Right cardiac atrium (tissue), 5 donors: ENCODE results near the gene PGAM2. TPM values are rescaled to one million over a fixed set of nuclear protein-coding genes. Genes with fewer than 3 reads are reported as not detected.
A peak's percentile ranks its signal among the peaks of the same experiment; 100 is the strongest.
"Not testable (repeated sequence)": the region's sequence is repeated elsewhere in the genome, so short reads cannot be mapped to it uniquely, and the experiment has no call there.

Source experiments
- ATAC-seq, 2 donors: fragments of 200-7000 bp; cut with Tn5 transposase; one replicate each; pipeline versions ENCODE4 v1.8.0 to v1.9.1; 2020; ENCODE audit warnings: moderate library complexity in 2 of 2, mild to moderate bottlenecking in 1 of 2
- DNase-seq, 3 donors: peaks; one replicate each; pipeline ENCODE4 v3.0.0-alpha.2; 2020
- H3K27ac ChIP-seq: one replicate; pipeline ENCODE4 v1.5.1; 2013; ENCODE audit warnings: mild to moderate bottlenecking, low read length, control low read depth, moderate library complexity
- H3K27me3 ChIP-seq: one replicate; pipeline ENCODE4 v1.6.1; 2013; ENCODE audit not compliant: control insufficient read depth, insufficient read depth
- H3K4me1 ChIP-seq: one replicate; pipeline ENCODE4 v1.6.1; 2013; ENCODE audit warnings: low read length; ENCODE audit not compliant: control insufficient read depth, insufficient read depth
- H3K4me3 ChIP-seq: one replicate; pipeline ENCODE4 v1.5.1; 2013; ENCODE audit warnings: low read length, control low read depth
- H3K9me3 ChIP-seq: one replicate; pipeline ENCODE4 v1.6.1; 2013; ENCODE audit warnings: low read length; ENCODE audit not compliant: control insufficient read depth
- WGBS: extraction: QIAGEN DNeasy Blood & Tissue Kit; methylation state at CpG from one replicate; pipeline ENCODE4 v1.1.7; 2013; 5-methylcytosine and 5-hydroxymethylcytosine counted together
- intact Hi-C, 4 donors: fragments of 100-400 bp; cut with DNase I; formaldehyde crosslinking; loops; one replicate each; pipeline versions ENCODE4 v1.11.0 to v1.14.0; 2022 to 2023
- polyA plus RNA-seq: library from polyadenylated mRNA; stranded (reverse); fragments of 200-250 nt; gene quantifications from one replicate; pipeline ENCODE4 v1.2.3, GENCODE V29; 2013
- total RNA-seq, 4 donors: library from RNA; stranded (reverse); fragmentation: NEBNext Ultra II Directional; extraction: Animal tissue kit (Norgen Biotek cat#: 25700); gene quantifications; one replicate each; pipeline ENCODE4 v1.2.1, GENCODE V29; 2021
- donor health status: healthy with polysubstance abuse.
- donor health status: DM: no; HTN: yes; CAD: no.
- donor health status: DM: no; HTN: no; CAD: no.
- donor health status: DM: no; HTN: yes; CAD: no; lungs with severe emphysema.
- donor health status: DM: yes; HTN: yes; CAD: no.

PGAM2 gene
- total and polyA plus RNA-seq, 5 donors: 946 to 2,530 (median 1,101) TPM

GRCh38 chr7:44032031-44032430, 33.3 kb downstream of the PGAM2 start:
- DNase-seq, H3K4me3 ChIP-seq, intact Hi-C loops, H3K4me1 ChIP-seq, H3K9me3 ChIP-seq, H3K27ac ChIP-seq, H3K27me3 ChIP-seq, ATAC-seq: not testable (repeated sequence)
- 84% methylated on average over 6 of the region's 6 CpGs for whole genome bisulfite sequencing

GRCh38 chr7:44031319-44031718, 34.0 kb downstream of the PGAM2 start:
- ATAC-seq, DNase-seq, H3K27me3 ChIP-seq, H3K9me3 ChIP-seq, H3K4me3 ChIP-seq, intact Hi-C loops, H3K4me1 ChIP-seq, H3K27ac ChIP-seq: not testable (repeated sequence)
- 90% methylated on average over 12 of the region's 13 CpGs for WGBS

DNA sequence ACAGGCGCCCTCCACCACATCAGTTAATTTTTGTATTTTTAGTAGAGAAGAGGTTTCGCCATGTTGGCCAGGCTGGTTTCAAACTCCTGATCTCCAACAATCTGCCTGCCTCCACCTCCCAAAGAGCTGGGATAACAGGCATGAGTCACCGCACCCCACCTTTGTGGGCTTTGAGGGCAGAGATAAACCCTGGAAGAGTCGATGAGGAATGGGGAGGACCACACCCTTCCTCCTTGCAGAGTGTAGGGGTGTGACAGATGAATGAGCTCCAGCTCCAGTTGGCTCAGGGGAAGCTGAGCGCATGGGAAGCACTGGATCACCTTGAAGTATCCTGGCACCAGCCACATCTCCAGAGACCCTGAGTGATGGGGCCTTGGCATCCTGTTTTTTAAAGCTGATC, 35.3 kb downstream of the PGAM2 start:
- intact Hi-C loops, H3K27me3 ChIP-seq, H3K27ac ChIP-seq, H3K9me3 ChIP-seq, H3K4me3 ChIP-seq, DNase-seq, H3K4me1 ChIP-seq: not testable (repeated sequence)
- peak in 1 of 2 donors; percentile 52 for ATAC-seq
- 73% methylated on average over 4 of the region's 5 CpGs for WGBS

GRCh38 chr7:44029433-44029832, 35.9 kb downstream of the PGAM2 start:
- peak; percentile 30 to 37 for ATAC-seq
- intact Hi-C loops: not testable (repeated sequence)
- WGBS: 84% methylated on average over 5 of the region's 11 CpGs

DNA sequence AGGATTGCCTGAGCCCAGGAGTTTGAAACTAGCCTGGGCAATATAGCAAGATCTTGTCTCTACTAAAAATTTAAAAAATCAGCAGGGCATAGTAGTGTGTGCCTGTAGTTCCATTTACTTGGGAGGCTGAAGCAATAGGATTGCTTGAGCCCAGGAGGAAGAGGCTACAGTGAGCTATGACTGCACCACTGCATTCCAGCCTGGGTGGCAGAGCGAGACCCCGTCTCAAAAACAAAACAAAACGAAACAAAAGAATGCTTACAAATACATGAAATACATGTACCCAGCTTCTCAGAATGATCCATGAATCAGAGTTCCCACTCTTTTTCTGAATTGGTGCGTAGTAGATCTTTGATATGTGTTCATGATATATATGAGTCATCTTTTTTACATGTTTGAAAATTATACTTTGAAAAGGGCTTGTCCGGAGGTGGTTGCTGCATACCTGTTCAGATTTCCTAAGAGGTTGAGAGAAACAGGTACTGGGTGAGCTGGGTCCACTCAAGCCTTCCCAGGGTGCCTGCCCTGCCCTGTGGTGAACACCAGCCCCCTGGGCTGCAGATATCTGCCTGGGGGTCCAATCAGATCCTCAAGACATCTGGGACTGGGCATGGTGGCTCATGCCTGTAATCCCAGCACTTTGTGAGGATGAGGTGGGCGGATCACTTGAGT, 42.4 kb downstream of the PGAM2 start:
- not testable (repeated sequence) for ATAC-seq

More at GRCh38 chr7:44029433-44029832, 35.9 kb downstream of the PGAM2 start:
- not testable (repeated sequence) for H3K27me3 ChIP-seq, H3K9me3 ChIP-seq, H3K27ac ChIP-seq, H3K4me3 ChIP-seq, H3K4me1 ChIP-seq, DNase-seq

GRCh38 chr7:44022069-44022468, 43.3 kb downstream of the PGAM2 start:
- DNase-seq, H3K27ac ChIP-seq, H3K4me3 ChIP-seq, ATAC-seq, H3K27me3 ChIP-seq, H3K4me1 ChIP-seq, intact Hi-C loops, H3K9me3 ChIP-seq: not testable (repeated sequence)
- 91% methylated on average over 6 of the region's 7 CpGs for WGBS

More for the DNA sequence above, 42.4 kb downstream of the PGAM2 start:
- DNase-seq, intact Hi-C loops, H3K27ac ChIP-seq, H3K9me3 ChIP-seq, H3K27me3 ChIP-seq, H3K4me3 ChIP-seq, H3K4me1 ChIP-seq: not testable (repeated sequence)
- 81% methylated on average over 6 of the region's 6 CpGs for WGBS

- H3K9me3 ChIP-seq, H3K27me3 ChIP-seq, intact Hi-C loops, ATAC-seq, H3K4me3 ChIP-seq, H3K27ac ChIP-seq, H3K4me1 ChIP-seq: not testable (repeated sequence)
- peak in 1 of 3 donors; percentile 46 for DNase-seq
- WGBS: 85% methylated on average over 6 of the region's 6 CpGs
These were observed 45.5 kb downstream of the PGAM2 start for GRCh38 chr7:44019825-44020224.

DNA sequence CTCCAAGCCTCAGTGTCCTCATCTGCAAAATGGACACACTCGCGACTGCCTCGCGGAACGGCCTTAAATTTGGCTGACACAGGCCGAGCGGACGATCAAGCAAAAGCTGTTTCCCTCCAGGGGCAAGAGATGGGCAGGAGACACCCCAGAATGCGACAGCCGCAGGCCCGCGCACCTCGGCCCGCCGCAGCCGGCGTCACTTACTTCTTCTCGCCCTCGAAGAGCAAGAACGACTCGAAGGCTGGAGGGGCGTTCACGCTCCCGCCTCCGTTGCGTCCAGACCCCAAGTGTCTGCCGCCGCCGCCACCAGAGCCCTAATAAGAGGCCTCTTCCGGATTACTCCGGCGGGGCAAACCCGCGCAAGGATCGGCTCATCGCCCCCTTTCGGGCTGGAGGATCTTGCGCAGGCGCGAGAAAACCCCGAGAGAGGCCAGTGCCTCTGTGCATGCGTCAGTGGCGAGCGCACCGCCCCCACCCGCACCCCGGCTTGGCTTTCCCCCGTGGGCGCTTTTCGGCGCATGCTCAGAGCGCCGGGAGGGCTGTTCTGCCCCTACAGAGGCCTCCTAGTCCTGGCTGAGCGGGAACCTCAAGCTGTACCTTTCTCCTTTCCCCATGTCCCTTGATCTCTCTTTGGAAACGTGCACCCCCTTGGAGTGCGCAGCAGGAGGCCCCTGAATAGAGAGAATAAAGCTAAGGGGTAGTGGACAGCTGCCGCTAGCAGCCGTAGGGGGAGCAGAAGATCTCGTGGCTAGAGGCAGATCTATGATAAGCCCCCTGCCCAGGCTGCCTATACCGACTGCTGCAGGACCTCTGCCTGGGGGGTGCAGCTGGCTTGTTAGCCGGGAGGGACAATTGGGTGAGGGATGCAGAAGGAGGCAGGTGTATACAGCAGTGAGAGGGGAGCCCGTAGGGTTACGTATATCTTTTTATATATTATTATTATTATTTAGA, 46.2 kb downstream of the PGAM2 start:
- H3K4me1 ChIP-seq, H3K9me3 ChIP-seq, H3K27me3 ChIP-seq, intact Hi-C loops: not testable (repeated sequence)
- peak; percentile 97 to 98 for ATAC-seq
- WGBS: 3% methylated on average over 62 of the region's 63 CpGs
- Histone ChIP-seq H3K27ac (peak overlapping the region; percentile 75), H3K4me3 (peak overlapping the region; percentile 85)
- peak; percentile 99 to 100 (median 100) for DNase-seq

DNA sequence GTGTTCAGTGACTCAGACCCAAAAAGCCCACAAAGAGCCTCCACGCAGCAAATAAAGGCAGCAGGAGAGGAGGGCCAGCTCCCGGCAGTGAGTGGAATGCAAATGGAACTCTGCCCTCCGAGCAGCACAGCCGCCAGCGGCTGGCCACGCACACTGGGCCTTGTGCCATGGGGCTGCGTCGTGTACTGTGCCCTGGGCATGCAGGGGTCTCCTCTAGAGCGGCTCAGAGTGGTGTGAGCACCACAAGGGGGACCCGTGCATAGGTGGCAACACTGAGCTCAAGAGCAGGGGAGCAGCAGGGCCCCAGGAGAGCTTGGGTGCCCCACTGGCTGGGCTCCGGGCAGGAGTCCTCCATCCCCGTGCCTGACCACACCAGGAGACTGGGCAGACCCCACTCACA, 50.3 kb downstream of the PGAM2 start:
- H3K27ac ChIP-seq, H3K27me3 ChIP-seq, H3K4me1 ChIP-seq, intact Hi-C loops, H3K9me3 ChIP-seq, DNase-seq, H3K4me3 ChIP-seq, ATAC-seq: not testable (repeated sequence)
- 89% methylated on average over 9 of the region's 12 CpGs for WGBS
